Measurements from ENCODE around the gene MAP4K1. TPM values are rescaled to one million over a fixed set of nuclear protein-coding genes. Genes with fewer than 3 reads are reported as not detected.
"Not testable (repeated sequence)": the region's sequence is repeated elsewhere in the genome, so short reads cannot be mapped to it uniquely, and the experiment has no call there.

The MAP4K1 gene
- total and polyA plus RNA-seq, 9 donors, result 0.95 to 6.1 (median 2.6) TPM

GRCh38 chr19:38583985-38584305 lies 33.8 kb downstream of the MAP4K1 start:
- DNase-seq, result no peak
- Histone ChIP-seq H3K27me3 (no peaks in the 10 kb centered on the region), H3K9me3 (no peaks in the 10 kb centered on the region), H3K36me3 (no peaks in the 10 kb centered on the region), H3K27ac (no peak overlapping the region), H3K4me1 (ENCODE audit: insufficient read depth) (no peaks in the 10 kb centered on the region), H3K4me3 (no peak overlapping the region)
- intact Hi-C loops (cut with DNase I), result no loop called here
- TF ChIP-seq CTCF (IDR thresholded peaks at IDR 0.05) (no peak), POLR2A (IDR thresholded peaks at IDR 0.05) (no peak), EP300 (IDR thresholded peaks at IDR 0.05) (no peak)
- 80 to 89% (median 82%) methylated on average over 4 of the region's 4 CpGs for WGBS, 3 donors

- no peaks in the 10 kb centered on the region for H3K36me3 ChIP-seq
- no peaks in the 10 kb centered on the region for H3K9me3 ChIP-seq
- 91 to 93% (median 91%) methylated on average over 14 of the region's 14 CpGs for WGBS, 3 donors
- TF ChIP-seq POLR2A (IDR thresholded peaks at IDR 0.05) (no peak), CTCF (IDR thresholded peaks at IDR 0.05) (no peak), EP300 (IDR thresholded peaks at IDR 0.05) (no peak)
- H3K4me3 ChIP-seq, result no peak overlapping the region
- no peak overlapping the region for H3K27ac ChIP-seq
- no peak for DNase-seq
- H3K4me1 ChIP-seq (ENCODE audit: insufficient read depth), result no peaks in the 10 kb centered on the region
- H3K27me3 ChIP-seq, result no peaks in the 10 kb centered on the region
- intact Hi-C loops (cut with DNase I), result no loop called here
Measured at GRCh38 chr19:38583219-38583984, 34.4 kb downstream of the MAP4K1 start.

GRCh38 chr19:38580080-38580479 lies 37.7 kb downstream of the MAP4K1 start:
- TF ChIP-seq EP300 (IDR thresholded peaks at IDR 0.05), result no peak
- no peak for TF ChIP-seq CTCF (IDR thresholded peaks at IDR 0.05)
- no peak for TF ChIP-seq POLR2A (IDR thresholded peaks at IDR 0.05)
- no peaks in the 10 kb centered on the region for H3K4me1 ChIP-seq (ENCODE audit: insufficient read depth)
- WGBS, 3 donors, result 86 to 91% (median 88%) methylated on average over 15 of the region's 15 CpGs
- no peaks in the 10 kb centered on the region for H3K27me3 ChIP-seq
- H3K27ac ChIP-seq, result no peak overlapping the region
- H3K36me3 ChIP-seq, result no peaks in the 10 kb centered on the region
- intact Hi-C loops (cut with DNase I), result no loop called here
- no peaks in the 10 kb centered on the region for H3K9me3 ChIP-seq
- H3K4me3 ChIP-seq, result no peak overlapping the region
- DNase-seq, result no peak

- H3K4me1 ChIP-seq (ENCODE audit: insufficient read depth); DNase-seq; H3K27me3 ChIP-seq; H3K36me3 ChIP-seq; H3K27ac ChIP-seq; H3K4me3 ChIP-seq; H3K9me3 ChIP-seq; intact Hi-C loops (cut with DNase I): not testable (repeated sequence)
- WGBS, 3 donors, result 93 to 94% (median 94%) methylated on average over 6 of the region's 6 CpGs
Measured at GRCh38 chr19:38579304-38579703, 38.4 kb downstream of the MAP4K1 start.

- WGBS, 3 donors, result 85 to 87% (median 87%) methylated on average over 11 of the region's 11 CpGs
- TF ChIP-seq POLR2A (IDR thresholded peaks at IDR 0.05) (no peak), CTCF (IDR thresholded peaks at IDR 0.05) (no peak)
- no peak for DNase-seq
- no peak overlapping the region for H3K4me3 ChIP-seq
- intact Hi-C loops (cut with DNase I), result no loop called here
- H3K4me1 ChIP-seq (ENCODE audit: insufficient read depth), result no peaks in the 10 kb centered on the region
- H3K36me3 ChIP-seq, result no peaks in the 10 kb centered on the region
- H3K27ac ChIP-seq, result no peak overlapping the region
- no peaks in the 10 kb centered on the region for H3K9me3 ChIP-seq
- no peaks in the 10 kb centered on the region for H3K27me3 ChIP-seq
Measured at GRCh38 chr19:38577826-38578225, 39.9 kb downstream of the MAP4K1 start.
